ENCODE results near the gene HIVEP1.

- TF ChIP-seq CTCF (tag by site-specific recombination; IDR thresholded peaks at IDR 0.05): no peak
- TF ChIP-seq PRDM2 (tag by site-specific recombination; IDR thresholded peaks at IDR 0.05; ENCODE audit: borderline replicate concordance): no peak
- no peak for TF ChIP-seq ZNF132 (tag by site-specific recombination; IDR thresholded peaks at IDR 0.05; ENCODE audit: borderline replicate concordance)
- TF ChIP-seq HOXC10 (CRISPR knock-in tag; IDR thresholded peaks at IDR 0.05): no peak
- TF ChIP-seq ZNF792 (tag by site-specific recombination; IDR thresholded peaks at IDR 0.05): no peak
- no peak for TF ChIP-seq ZNF211 (tag by site-specific recombination; IDR thresholded peaks at IDR 0.05; ENCODE audit: low read depth)
- TF ChIP-seq REST (tag by site-specific recombination; IDR thresholded peaks at IDR 0.05): no peak
- no peak for TF ChIP-seq ZNF335 (tag by site-specific recombination; conservative IDR thresholded peaks at IDR 0.05)
- TF ChIP-seq ZNF558 (tag by site-specific recombination; IDR thresholded peaks at IDR 0.05): no peak
- TF ChIP-seq ZNF501 (tag by site-specific recombination; IDR thresholded peaks at IDR 0.05): no peak
- no peak for TF ChIP-seq PRDM1 (tag by site-specific recombination; IDR thresholded peaks at IDR 0.05)
Measured at GRCh38 chr6:12081771-12082170, 69.7 kb downstream of the HIVEP1 start.

Measured in HEK293 (cell line).